H1 (cell line): ENCODE data around the gene IFNL4. TPM values are rescaled to one million over a fixed set of nuclear protein-coding genes. Genes with fewer than 3 reads are reported as not detected.

Experiments
- polyA plus RNA-seq, 7 experiments: library from polyadenylated mRNA; depleted of rRNA in 3 of 7; stranded (reverse) in 5 of 7; unstranded in 2 of 7; fragments of >200 nt in 5 of 7; fragments of 200-250 nt in 2 of 7; gene quantifications; 1 replicate in 5 of 7; 2 replicates in 1 of 7; 4 replicates in 1 of 7; pipeline versions ENCODE4 v1.2.1 to v1.2.3, GENCODE V29; 2011 to 2013; ENCODE audit warnings: missing spikeins in 2 of 7, mixed read lengths in 2 of 7
- total RNA-seq: library from RNA; stranded (reverse); fragmentation: NEBNext Ultra II Directional; extraction: Animal tissue kit (Norgen Biotek cat#: 25700); gene quantifications from 2 replicates; pipeline ENCODE4 v1.2.1, GENCODE V29; 2021
- TF ChIP-seq, protein P1 (sequence below): IDR thresholded peaks from 2 replicates; pipeline ENCODE4 v1.6.1; 2011; ENCODE audit warnings: low read length, improper control_type of control experiment

IFNL4 gene
- total and polyA plus RNA-seq, 2 of the 8 experiments (the other 6 are each of a cell fraction or from before 2014, with no cell fraction given), result not detected

DNA sequence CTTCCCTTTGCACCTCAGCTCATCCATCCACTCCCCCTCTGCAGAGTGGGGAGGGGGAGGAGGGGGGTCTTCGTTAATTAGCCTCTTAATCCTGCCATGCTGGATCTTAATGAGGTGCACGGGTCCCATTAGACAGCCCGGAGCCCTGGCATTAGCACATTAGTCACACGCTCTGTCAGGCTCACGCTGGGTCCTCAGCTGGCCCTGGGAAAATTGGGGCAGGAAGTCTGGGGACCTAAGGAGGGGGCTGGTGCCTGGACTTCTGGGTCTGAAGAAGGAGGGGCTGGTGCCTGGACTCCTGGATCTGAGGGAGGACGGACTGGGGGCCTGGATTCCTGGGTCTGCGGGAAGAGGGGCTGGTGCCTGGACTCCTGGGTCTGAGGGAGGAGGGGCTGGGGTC is 52.3 kb downstream of the IFNL4 start (continued):
- TF ChIP-seq, protein P1, sequence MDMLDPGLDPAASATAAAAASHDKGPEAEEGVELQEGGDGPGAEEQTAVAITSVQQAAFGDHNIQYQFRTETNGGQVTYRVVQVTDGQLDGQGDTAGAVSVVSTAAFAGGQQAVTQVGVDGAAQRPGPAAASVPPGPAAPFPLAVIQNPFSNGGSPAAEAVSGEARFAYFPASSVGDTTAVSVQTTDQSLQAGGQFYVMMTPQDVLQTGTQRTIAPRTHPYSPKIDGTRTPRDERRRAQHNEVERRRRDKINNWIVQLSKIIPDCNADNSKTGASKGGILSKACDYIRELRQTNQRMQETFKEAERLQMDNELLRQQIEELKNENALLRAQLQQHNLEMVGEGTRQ, result no peak

Other genes starting within 250 kb of the IFNL4 start
- 18.8 and 25.5 TPM in 2 replicates for gene FBXO27, start 216.3 kb downstream of the IFNL4 start, total RNA-seq
- 10.9 and 16.8 TPM in 2 replicates for gene FBXO27, start 216.3 kb downstream of the IFNL4 start, polyA plus RNA-seq (2011; rRNA removed)
- gene ACP7, start 164.5 kb downstream of the IFNL4 start, total RNA-seq, result 0.50 and 0.98 TPM in 2 replicates
- gene ACP7, start 164.5 kb downstream of the IFNL4 start, polyA plus RNA-seq (2011; rRNA removed), result 0.27 and 0.58 TPM in 2 replicates
- 64.4 and 67.6 TPM in 2 replicates for gene PAK4, start 123.1 kb downstream of the IFNL4 start, total RNA-seq
- gene PAK4, start 123.1 kb downstream of the IFNL4 start, polyA plus RNA-seq (2011; rRNA removed), result 50.7 and 107 TPM in 2 replicates
- 2.8 and 3.2 TPM in 2 replicates for gene NCCRP1, start 51.9 kb downstream of the IFNL4 start, total RNA-seq
- 7.9 and 11.2 TPM in 2 replicates for gene NCCRP1, start 51.9 kb downstream of the IFNL4 start, polyA plus RNA-seq (2011; rRNA removed)
- not detected in 2 replicates for gene SYCN, start 44.6 kb downstream of the IFNL4 start, total RNA-seq
- gene SYCN, start 44.6 kb downstream of the IFNL4 start, polyA plus RNA-seq (2011; rRNA removed), result not detected in 2 replicates
- gene IFNL3, start 3.9 kb downstream of the IFNL4 start, total RNA-seq, result not detected in 2 replicates
- 0.11 TPM in 1 of 2 replicates, not detected in the other for gene IFNL3, start 3.9 kb downstream of the IFNL4 start, polyA plus RNA-seq (2011; rRNA removed)
- gene IFNL2, start 19.5 kb upstream of the IFNL4 start, total RNA-seq, result not detected in 2 replicates
- gene IFNL2, start 19.5 kb upstream of the IFNL4 start, polyA plus RNA-seq (2011; rRNA removed), result not detected in 2 replicates
- gene IFNL1, start 47.6 kb upstream of the IFNL4 start, total RNA-seq, result not detected in 2 replicates
- gene IFNL1, start 47.6 kb upstream of the IFNL4 start, polyA plus RNA-seq (2011; rRNA removed), result not detected in 2 replicates
- gene LRFN1, start 72.0 kb upstream of the IFNL4 start, total RNA-seq, result 6.6 and 7.5 TPM in 2 replicates
- gene LRFN1, start 72.0 kb upstream of the IFNL4 start, polyA plus RNA-seq (2011; rRNA removed), result 2.4 and 6.1 TPM in 2 replicates
- gene GMFG, start 87.2 kb upstream of the IFNL4 start, total RNA-seq, result not detected in 2 replicates
- 0.24 and 0.26 TPM in 2 replicates for gene GMFG, start 87.2 kb upstream of the IFNL4 start, polyA plus RNA-seq (2011; rRNA removed)
- gene SAMD4B, start 93.6 kb upstream of the IFNL4 start, total RNA-seq, result 158 and 161 TPM in 2 replicates
- gene SAMD4B, start 93.6 kb upstream of the IFNL4 start, polyA plus RNA-seq (2011; rRNA removed), result 137 and 189 TPM in 2 replicates
- gene PAF1, start 142.2 kb upstream of the IFNL4 start, total RNA-seq, result 31.4 and 33.1 TPM in 2 replicates
- gene PAF1, start 142.2 kb upstream of the IFNL4 start, polyA plus RNA-seq (2011; rRNA removed), result 58.6 and 67.8 TPM in 2 replicates
- gene MED29, start 142.5 kb upstream of the IFNL4 start, total RNA-seq, result 31.1 and 32.3 TPM in 2 replicates
- 52.5 and 71.4 TPM in 2 replicates for gene MED29, start 142.5 kb upstream of the IFNL4 start, polyA plus RNA-seq (2011; rRNA removed)
- 10.9 and 12.2 TPM in 2 replicates for gene ZFP36, start 158.0 kb upstream of the IFNL4 start, total RNA-seq
- 4.0 and 7.3 TPM in 2 replicates for gene ZFP36, start 158.0 kb upstream of the IFNL4 start, polyA plus RNA-seq (2011; rRNA removed)
- 64.0 and 65.7 TPM in 2 replicates for gene PLEKHG2, start 163.8 kb upstream of the IFNL4 start, total RNA-seq
- 16.9 and 21.8 TPM in 2 replicates for gene PLEKHG2, start 163.8 kb upstream of the IFNL4 start, polyA plus RNA-seq (2011; rRNA removed)
- gene RPS16, start 187.1 kb upstream of the IFNL4 start, total RNA-seq, result 2,433 and 2,482 TPM in 2 replicates
- gene RPS16, start 187.1 kb upstream of the IFNL4 start, polyA plus RNA-seq (2011; rRNA removed), result 7,810 and 9,546 TPM in 2 replicates
- gene SUPT5H, start 196.7 kb upstream of the IFNL4 start, total RNA-seq, result 111 and 118 TPM in 2 replicates
- gene SUPT5H, start 196.7 kb upstream of the IFNL4 start, polyA plus RNA-seq (2011; rRNA removed), result 77.8 and 110 TPM in 2 replicates
- 153 and 155 TPM in 2 replicates for gene TIMM50, start 232.0 kb upstream of the IFNL4 start, total RNA-seq
- gene TIMM50, start 232.0 kb upstream of the IFNL4 start, polyA plus RNA-seq (2011; rRNA removed), result 187 and 217 TPM in 2 replicates